ENCODE measurements around the gene MED12. TPM values are rescaled to one million over a fixed set of nuclear protein-coding genes. Genes with fewer than 3 reads are reported as not detected.
A peak's percentile ranks its signal among the peaks of the same experiment; 100 is the strongest.

The MED12 gene
- total RNA-seq, 3 donors from 2014 or later (not counting 1 experiment from before 2014, with no cell fraction given): 111 to 156 (median 115) TPM

DNA sequence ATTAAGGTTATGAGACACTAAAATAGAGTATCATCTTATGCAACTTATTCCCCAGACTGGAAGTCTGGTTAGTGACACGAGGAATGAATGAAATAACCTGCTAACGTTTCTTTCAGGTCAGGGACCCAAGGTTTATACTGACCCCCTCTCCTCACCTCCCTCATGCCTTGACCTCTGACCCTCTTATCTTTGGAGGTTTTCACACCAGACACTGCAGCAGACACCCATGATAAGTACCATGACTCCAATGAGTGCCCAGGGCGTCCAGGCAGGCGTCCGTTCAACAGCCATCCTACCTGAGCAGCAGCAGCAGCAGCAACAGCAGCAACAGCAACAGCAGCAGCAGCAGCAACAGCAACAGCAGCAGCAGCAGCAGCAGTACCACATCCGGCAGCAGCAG, 22.0 kb downstream of the MED12 start:
- H3K36me3 ChIP-seq (ENCODE audit: control insufficient read depth, insufficient read depth, low read length): peaks cover 40% of the 10 kb centered on the region
- no peak overlapping the region for H3K4me3 Mint-ChIP-seq
- peaks cover 5% of the 10 kb centered on the region for H3K4me1 ChIP-seq (ENCODE audit: control insufficient read depth, insufficient read depth, low read length)
- H3K27ac ChIP-seq (ENCODE audit: low read length): no peak overlapping the region
- ATAC-seq (no peak), DNase-seq (no peak)
- H3K9me3 Mint-ChIP-seq: no peaks in the 10 kb centered on the region
- no peaks in the 10 kb centered on the region for H3K36me3 Mint-ChIP-seq
- H3K27ac Mint-ChIP-seq: no peak overlapping the region
- TF ChIP-seq, protein P1, sequence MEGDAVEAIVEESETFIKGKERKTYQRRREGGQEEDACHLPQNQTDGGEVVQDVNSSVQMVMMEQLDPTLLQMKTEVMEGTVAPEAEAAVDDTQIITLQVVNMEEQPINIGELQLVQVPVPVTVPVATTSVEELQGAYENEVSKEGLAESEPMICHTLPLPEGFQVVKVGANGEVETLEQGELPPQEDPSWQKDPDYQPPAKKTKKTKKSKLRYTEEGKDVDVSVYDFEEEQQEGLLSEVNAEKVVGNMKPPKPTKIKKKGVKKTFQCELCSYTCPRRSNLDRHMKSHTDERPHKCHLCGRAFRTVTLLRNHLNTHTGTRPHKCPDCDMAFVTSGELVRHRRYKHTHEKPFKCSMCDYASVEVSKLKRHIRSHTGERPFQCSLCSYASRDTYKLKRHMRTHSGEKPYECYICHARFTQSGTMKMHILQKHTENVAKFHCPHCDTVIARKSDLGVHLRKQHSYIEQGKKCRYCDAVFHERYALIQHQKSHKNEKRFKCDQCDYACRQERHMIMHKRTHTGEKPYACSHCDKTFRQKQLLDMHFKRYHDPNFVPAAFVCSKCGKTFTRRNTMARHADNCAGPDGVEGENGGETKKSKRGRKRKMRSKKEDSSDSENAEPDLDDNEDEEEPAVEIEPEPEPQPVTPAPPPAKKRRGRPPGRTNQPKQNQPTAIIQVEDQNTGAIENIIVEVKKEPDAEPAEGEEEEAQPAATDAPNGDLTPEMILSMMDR (IDR thresholded peaks at IDR 0.05): no peak
- H3K4me1 Mint-ChIP-seq: peaks cover 0 to 16% of the 10 kb centered on the region in 2 donors
- no peaks in the 10 kb centered on the region for H3K9me3 ChIP-seq (ENCODE audit: control insufficient read depth, insufficient read depth, low read length)
- H3K27me3 Mint-ChIP-seq (ENCODE audit: low read depth in 2 of 2): no peaks in the 10 kb centered on the region
- whole genome bisulfite sequencing (ENCODE audit: insufficient coverage): 87% methylated on average over 6 of the region's 6 CpGs
- intact Hi-C loops (cut with micrococcal nuclease): no loop called here
- H3K4me3 ChIP-seq (ENCODE audit: low read length): no peak overlapping the region
- no peaks in the 10 kb centered on the region for H3K27me3 ChIP-seq (ENCODE audit: control insufficient read depth, insufficient read depth, low read length)

DNA sequence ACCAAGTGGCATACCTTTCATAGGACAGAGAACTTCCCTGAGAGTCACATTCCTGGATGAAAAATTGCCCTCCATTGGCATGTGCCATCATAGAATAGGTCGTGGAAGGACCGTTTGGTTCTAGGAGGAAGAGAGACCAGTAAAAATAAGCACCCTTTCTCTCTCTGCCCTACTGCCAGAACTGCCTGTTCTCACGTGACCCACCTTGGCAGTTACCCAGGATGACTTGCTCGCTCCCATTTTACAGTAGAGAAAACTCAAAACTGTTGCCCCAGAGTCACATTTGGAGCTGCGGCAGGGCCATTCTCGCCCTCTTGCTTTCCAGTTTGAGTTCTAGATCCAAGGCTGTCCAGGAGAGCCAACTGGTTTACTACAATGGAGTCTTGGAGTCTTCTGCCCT, 25.1 kb downstream of the MED12 start:
- Histone ChIP-seq H3K27ac (ENCODE audit: low read length) (no peak overlapping the region), H3K4me1 (ENCODE audit: control insufficient read depth, insufficient read depth, low read length) (peaks cover 12% of the 10 kb centered on the region), H3K27me3 (ENCODE audit: control insufficient read depth, insufficient read depth, low read length) (no peaks in the 10 kb centered on the region), H3K9me3 (ENCODE audit: control insufficient read depth, insufficient read depth, low read length) (no peaks in the 10 kb centered on the region), H3K36me3 (ENCODE audit: control insufficient read depth, insufficient read depth, low read length) (peaks cover 14% of the 10 kb centered on the region), H3K4me3 (ENCODE audit: low read length) (no peak overlapping the region)
- Mint-ChIP-seq H3K4me3 (no peak overlapping the region), H3K27me3 (ENCODE audit: low read depth in 2 of 2) (no peaks in the 10 kb centered on the region), H3K9me3 (no peaks in the 10 kb centered on the region), H3K27ac (no peak overlapping the region), H3K36me3 (no peaks in the 10 kb centered on the region), H3K4me1 (peaks cover 0 to 23% of the 10 kb centered on the region in 2 donors)
- intact Hi-C loops (cut with micrococcal nuclease): no loop called here
- ATAC-seq (no peak), DNase-seq (no peak)
- WGBS (ENCODE audit: insufficient coverage): 92% methylated on average over 4 of the region's 6 CpGs
- TF ChIP-seq, protein P1 (IDR thresholded peaks at IDR 0.05): no peak

DNA sequence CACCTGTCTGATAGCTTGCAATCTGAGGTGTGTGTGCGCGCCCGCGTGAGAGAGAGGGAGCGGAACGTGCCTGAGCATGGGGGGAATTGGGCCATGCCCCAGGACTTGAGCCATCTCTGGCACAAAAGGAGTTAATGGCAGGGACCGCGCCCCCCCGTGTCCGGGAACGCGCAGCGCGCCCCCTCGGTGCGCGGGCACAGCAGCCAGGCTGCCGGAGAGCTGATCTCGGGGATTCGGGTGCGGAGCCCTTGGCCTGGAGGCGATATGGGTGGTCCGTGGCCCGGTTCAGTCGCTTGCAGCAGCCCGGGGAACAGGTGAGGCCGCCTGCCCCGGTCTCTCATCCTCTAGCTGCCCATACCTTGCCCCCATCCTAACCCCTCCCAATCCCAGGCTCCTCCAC, 26.3 kb downstream of the MED12 start, which contains the start of gene NLGN3:
Gene NLGN3 (plus strand): TSS at position 191 of the 400 bp plus-strand sequence. CDS start 2,909 bp downstream, outside the sequence.
- no peaks in the 10 kb centered on the region for H3K9me3 ChIP-seq (ENCODE audit: control insufficient read depth, insufficient read depth, low read length)
- no peak within 1 kb of the TSS for H3K4me3 ChIP-seq (ENCODE audit: low read length)
- H3K9me3 Mint-ChIP-seq: no peaks in the 10 kb centered on the region
- peaks cover 12% of the 10 kb centered on the region for H3K4me1 ChIP-seq (ENCODE audit: control insufficient read depth, insufficient read depth, low read length)
- no peaks in the 10 kb centered on the region for H3K27me3 ChIP-seq (ENCODE audit: control insufficient read depth, insufficient read depth, low read length)
- intact Hi-C loops (cut with micrococcal nuclease): no loop called here
- H3K27me3 Mint-ChIP-seq (ENCODE audit: low read depth in 2 of 2): no peaks in the 10 kb centered on the region
- H3K36me3 Mint-ChIP-seq: no peaks in the 10 kb centered on the region
- 58% methylated on average over 28 of the region's 28 CpGs for WGBS (ENCODE audit: insufficient coverage)
- peak within 1 kb of the TSS in 1 of 2 donors; percentile 70 for H3K27ac Mint-ChIP-seq
- ATAC-seq (no peak), DNase-seq (no peak)
- peaks cover 14% of the 10 kb centered on the region for H3K36me3 ChIP-seq (ENCODE audit: control insufficient read depth, insufficient read depth, low read length)
- peak within 1 kb of the TSS; percentile 40 for H3K4me3 Mint-ChIP-seq
- TF ChIP-seq, protein P1 (IDR thresholded peaks at IDR 0.05): no peak
- H3K4me1 Mint-ChIP-seq: peaks cover 0 to 15% of the 10 kb centered on the region in 2 donors
- no peak within 1 kb of the TSS for H3K27ac ChIP-seq (ENCODE audit: low read length)
